ENCODE measurements around the gene XYLT2. TPM values are rescaled to one million over a fixed set of nuclear protein-coding genes. Genes with fewer than 3 reads are reported as not detected.

Gene XYLT2
- total RNA-seq, 1 donor from 2014 or later, result 51.3 TPM

DNA sequence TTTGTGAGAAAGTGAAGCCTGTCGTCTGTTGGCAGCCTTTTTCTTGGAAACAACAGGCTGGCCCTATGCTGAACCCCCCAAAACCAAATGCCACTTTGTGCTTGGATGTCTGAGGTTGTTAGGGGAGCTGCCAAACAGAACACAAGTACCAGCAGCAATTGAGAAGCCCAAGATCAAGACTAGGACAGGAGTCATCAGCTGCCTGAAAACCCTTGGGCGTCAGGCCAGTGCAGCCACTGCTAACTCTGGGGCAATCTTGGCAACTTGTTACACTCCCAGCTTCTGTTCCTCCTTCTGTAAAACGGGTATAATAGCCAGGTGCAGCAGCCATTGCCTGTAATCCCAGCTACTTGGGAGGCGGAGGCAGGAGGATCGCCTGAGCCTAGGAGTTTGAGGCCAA, 60.7 kb downstream of the XYLT2 start:
- intact Hi-C loops (cut with DNase I), result no loop called here
- no peaks in the 10 kb centered on the region for H3K4me1 ChIP-seq
- no peaks in the 10 kb centered on the region for H3K27me3 ChIP-seq
- no peaks in the 10 kb centered on the region for H3K36me3 ChIP-seq
- TF ChIP-seq, protein P1, sequence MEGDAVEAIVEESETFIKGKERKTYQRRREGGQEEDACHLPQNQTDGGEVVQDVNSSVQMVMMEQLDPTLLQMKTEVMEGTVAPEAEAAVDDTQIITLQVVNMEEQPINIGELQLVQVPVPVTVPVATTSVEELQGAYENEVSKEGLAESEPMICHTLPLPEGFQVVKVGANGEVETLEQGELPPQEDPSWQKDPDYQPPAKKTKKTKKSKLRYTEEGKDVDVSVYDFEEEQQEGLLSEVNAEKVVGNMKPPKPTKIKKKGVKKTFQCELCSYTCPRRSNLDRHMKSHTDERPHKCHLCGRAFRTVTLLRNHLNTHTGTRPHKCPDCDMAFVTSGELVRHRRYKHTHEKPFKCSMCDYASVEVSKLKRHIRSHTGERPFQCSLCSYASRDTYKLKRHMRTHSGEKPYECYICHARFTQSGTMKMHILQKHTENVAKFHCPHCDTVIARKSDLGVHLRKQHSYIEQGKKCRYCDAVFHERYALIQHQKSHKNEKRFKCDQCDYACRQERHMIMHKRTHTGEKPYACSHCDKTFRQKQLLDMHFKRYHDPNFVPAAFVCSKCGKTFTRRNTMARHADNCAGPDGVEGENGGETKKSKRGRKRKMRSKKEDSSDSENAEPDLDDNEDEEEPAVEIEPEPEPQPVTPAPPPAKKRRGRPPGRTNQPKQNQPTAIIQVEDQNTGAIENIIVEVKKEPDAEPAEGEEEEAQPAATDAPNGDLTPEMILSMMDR (IDR thresholded peaks at IDR 0.05), result no peak
- no peak overlapping the region for H3K27ac ChIP-seq
- DNase-seq (ENCODE audit: low spot score in 2 of 2), result peak in 1 of 2 donors; percentile 33
- H3K9me3 ChIP-seq, result no peaks in the 10 kb centered on the region
- no peak overlapping the region for H3K4me3 ChIP-seq

DNA sequence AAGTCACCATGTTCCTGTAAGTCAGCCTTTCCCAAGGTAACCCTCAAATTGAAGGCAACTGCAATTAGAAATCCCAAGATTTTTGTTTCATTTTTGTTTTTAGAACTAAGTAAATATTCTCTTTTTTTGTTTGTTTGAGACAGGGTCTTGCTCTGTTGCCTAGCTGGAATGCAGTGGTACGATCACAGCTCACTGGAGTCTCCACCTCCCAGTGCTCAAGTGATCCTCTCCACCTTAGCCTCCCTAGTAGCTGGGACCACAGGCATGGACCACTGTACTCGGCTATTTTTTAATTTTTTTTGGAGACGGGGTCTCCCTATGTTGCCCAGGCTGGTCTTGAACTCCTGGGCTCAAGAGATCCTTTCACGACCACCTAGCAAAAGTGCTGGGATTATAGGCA, 62.0 kb downstream of the XYLT2 start:
- H3K4me3 ChIP-seq, result no peak overlapping the region
- TF ChIP-seq, protein P1 (IDR thresholded peaks at IDR 0.05), result no peak

More for the DNA sequence above, 62.0 kb downstream of the XYLT2 start:
- H3K27ac ChIP-seq, result no peak overlapping the region
- no peaks in the 10 kb centered on the region for H3K36me3 ChIP-seq
- H3K9me3 ChIP-seq, result no peaks in the 10 kb centered on the region
- H3K27me3 ChIP-seq, result no peaks in the 10 kb centered on the region
- no peak for DNase-seq (ENCODE audit: low spot score in 2 of 2)
- intact Hi-C loops (cut with DNase I), result no loop called here
- H3K4me1 ChIP-seq, result no peaks in the 10 kb centered on the region

Other genes with a start within 250 kb of the XYLT2 start
- 3.2 TPM for gene SAMD14, start 216.0 kb upstream of the XYLT2 start, total RNA-seq
- 63.5 TPM for gene PPP1R9B, start 195.4 kb upstream of the XYLT2 start, total RNA-seq
- 78.5 TPM for gene SGCA, start 180.1 kb upstream of the XYLT2 start, total RNA-seq
- gene COL1A1, start 144.5 kb upstream of the XYLT2 start, total RNA-seq, result 547 TPM
- gene TMEM92, start 71.7 kb upstream of the XYLT2 start, total RNA-seq, result not detected
- gene MRPL27, start 27.1 kb downstream of the XYLT2 start, total RNA-seq, result 28.9 TPM
- not detected for gene EME1, start 27.1 kb downstream of the XYLT2 start, total RNA-seq
- 91.9 TPM for gene LRRC59, start 51.4 kb downstream of the XYLT2 start, total RNA-seq
- gene ACSF2, start 80.1 kb downstream of the XYLT2 start, total RNA-seq, result 26.1 TPM
- not detected for gene CHAD, start 122.8 kb downstream of the XYLT2 start, total RNA-seq
- gene RSAD1, start 132.7 kb downstream of the XYLT2 start, total RNA-seq, result 36.7 TPM
- 7.9 TPM for gene MYCBPAP, start 162.3 kb downstream of the XYLT2 start, total RNA-seq
- gene EPN3, start 186.6 kb downstream of the XYLT2 start, total RNA-seq, result 0.85 TPM
- 463 TPM for gene SPATA20, start 201.0 kb downstream of the XYLT2 start, total RNA-seq
- gene CACNA1G, start 214.6 kb downstream of the XYLT2 start, total RNA-seq, result 1.2 TPM

All from ascending aorta (tissue), 2 donors.